Endothelial cell of umbilical vein (primary cell): Measurements from ENCODE around the gene TRIM37. TPM values are rescaled to one million over a fixed set of nuclear protein-coding genes. Genes with fewer than 3 reads are reported as not detected.

ENCODE experiments used
- BruUV-seq: library from RNA; stranded (reverse); fragments of 400-500 nt; replicated peaks from 2 replicates; lab custom pipeline; 2021; lab: Mats Ljungman, UMichigan
- CTCF ChIA-PET: fragments of 300-600, 350-600 bp; sonication (Branson Sonifier 250); formaldehyde crosslinking; loops from one replicate; lab custom pipeline; 2021; ENCODE audit warnings: antibody characterized with exemption, inconsistent platforms; lab: Charles Lee
- POLR2A ChIA-PET: fragments of 300-600, 350-600 bp; sonication (Branson Sonifier 250); formaldehyde crosslinking; loops from one replicate; lab custom pipeline; 2021; ENCODE audit warnings: antibody characterized with exemption, inconsistent platforms; lab: Charles Lee
- DNase-seq: peaks from one replicate; pipeline ENCODE4 v3.0.0-alpha.2; 2011; ENCODE audit warnings: low read depth, low spot score
- FAIRE-seq: peaks from 2 replicates; lab custom pipeline; 2011; peaks lifted over from hg19 to GRCh38; lab: Jason Lieb, UNC
- H2AFZ ChIP-seq: 2 replicates; pipeline ENCODE4 v1.6.0; 2012; ENCODE audit warnings: low read depth, low read length, control low read depth, inconsistent platforms
- H3K27ac ChIP-seq: 2 replicates; pipeline ENCODE4 v1.5.1; 2011; ENCODE audit warnings: low read depth, mild to moderate bottlenecking, control low read depth, low read length, moderate library complexity; ENCODE audit not compliant: insufficient read depth
- H3K27me3 ChIP-seq, 2 experiments: 2 replicates each; pipeline versions ENCODE4 v1.6.0 to v1.6.1; 2011; ENCODE audit warnings: low read length in 2 of 2, mixed read lengths in 1 of 2; ENCODE audit not compliant: control insufficient read depth in 2 of 2, insufficient read depth in 2 of 2
- H3K36me3 ChIP-seq, 2 experiments: 2 replicates in 1 of 2; 3 replicates in 1 of 2; pipeline ENCODE4 v1.5.1; 2011; ENCODE audit warnings: low read length in 2 of 2, mild to moderate bottlenecking in 1 of 2, moderate library complexity in 1 of 2; ENCODE audit not compliant: control insufficient read depth in 2 of 2, insufficient read depth in 2 of 2; ENCODE audit errors: extremely low read depth in 1 of 2
- H3K4me1 ChIP-seq: 3 replicates; pipeline ENCODE4 v1.5.1; 2011; ENCODE audit warnings: mild to moderate bottlenecking, low read length; ENCODE audit not compliant: control insufficient read depth, insufficient read depth; ENCODE audit errors: extremely low read depth
- H3K4me2 ChIP-seq: 2 replicates; pipeline ENCODE4 v1.6.1; 2011; ENCODE audit warnings: low read length, control low read depth, mixed read lengths; ENCODE audit not compliant: insufficient read depth
- H3K4me3 ChIP-seq, 3 experiments: fragments of 200-600 bp in 1 of 3; sonication (generic), shearing (Covaris generic) in 1 of 3; replicated peaks in 1 of 3; 2 replicates each; pipeline ENCODE4 v1.5.1; 2011 to 2016; ENCODE audit warnings: control low read depth in 3 of 3, low read length in 3 of 3, mild to moderate bottlenecking in 2 of 3, inconsistent platforms in 1 of 3, low read depth in 1 of 3, moderate library complexity in 1 of 3; ENCODE audit not compliant: insufficient read depth in 1 of 3
- H3K79me2 ChIP-seq: 2 replicates; pipeline ENCODE4 v1.6.0; 2012; ENCODE audit warnings: low read length, inconsistent platforms; ENCODE audit not compliant: control insufficient read depth, insufficient read depth
- H3K9ac ChIP-seq: replicated peaks from 2 replicates; pipeline ENCODE3; 2011; ENCODE audit warnings: low read length, control low read depth; ENCODE audit not compliant: insufficient read depth; ENCODE audit errors: extremely low read depth
- H3K9me1 ChIP-seq: replicated peaks from 3 replicates; pipeline ENCODE4 v1.6.0; 2011; ENCODE audit warnings: mild to moderate bottlenecking, low read length; ENCODE audit not compliant: control insufficient read depth, insufficient read depth; ENCODE audit errors: extremely low read depth
- H3K9me3 ChIP-seq: replicated peaks from 2 replicates; pipeline ENCODE4 v1.5.1; 2012; ENCODE audit warnings: low read length, inconsistent platforms; ENCODE audit not compliant: control insufficient read depth, insufficient read depth
- H4K20me1 ChIP-seq: replicated peaks from 2 replicates; pipeline ENCODE3; 2011; ENCODE audit warnings: mild to moderate bottlenecking, low read length; ENCODE audit not compliant: control insufficient read depth, insufficient read depth; ENCODE audit errors: extremely low read depth
- CTCF ChIP-seq, 2 donors: IDR thresholded peaks; 1 replicate in 1 of 2; 2 replicates in 1 of 2; pipeline ENCODE4 v1.5.1; 2011; ENCODE audit warnings: low read length in 2 of 2, mild to moderate bottlenecking in 2 of 2, moderate library complexity in 2 of 2, control low read depth in 1 of 2, inconsistent platforms in 1 of 2, low read depth in 1 of 2; ENCODE audit not compliant: insufficient read depth in 1 of 2; ENCODE audit errors: extremely low read depth in 1 of 2
- EZH2 ChIP-seq: IDR thresholded peaks from 2 replicates; pipeline ENCODE4 v1.6.1; 2012; ENCODE audit warnings: borderline replicate concordance, low read depth, mild to moderate bottlenecking, moderate library complexity, low read length, inconsistent platforms; ENCODE audit not compliant: severe bottlenecking
- FOS ChIP-seq: IDR thresholded peaks from 2 replicates; pipeline ENCODE4 v1.6.1; 2011; ENCODE audit warnings: mild to moderate bottlenecking, low read length, moderate library complexity, borderline replicate concordance; ENCODE audit not compliant: insufficient read depth
- GATA2 ChIP-seq: IDR thresholded peaks from 2 replicates; pipeline ENCODE4 v1.7.0; 2011; ENCODE audit warnings: low read depth, mild to moderate bottlenecking, moderate library complexity, mixed read lengths, low read length; ENCODE audit not compliant: insufficient read length, insufficient read depth
- JUN ChIP-seq: IDR thresholded peaks from 2 replicates; pipeline ENCODE4 v1.6.1; 2011; ENCODE audit warnings: borderline replicate concordance, low read depth; ENCODE audit not compliant: insufficient read length, insufficient read depth
- MYC ChIP-seq: IDR thresholded peaks from one replicate; pipeline ENCODE4 v1.6.1; 2011; ENCODE audit warnings: mild to moderate bottlenecking, low read depth, low read length
- POLR2A ChIP-seq: IDR thresholded peaks from 2 replicates; pipeline ENCODE4 v1.6.1; 2012; ENCODE audit warnings: low read depth, mild to moderate bottlenecking, control low read depth, low read length
- POLR2AphosphoS5 ChIP-seq: IDR thresholded peaks from 2 replicates; pipeline ENCODE4 v1.6.1; 2012; ENCODE audit warnings: low read depth, mild to moderate bottlenecking, control low read depth, low read length, moderate library complexity; ENCODE audit not compliant: insufficient read depth
- dilution Hi-C: fragments of 300-500 bp; cut with MboI; formaldehyde crosslinking; loops from one replicate; pipeline ENCODE4 v1.15.0; 2019; ENCODE audit warnings: low sequenced_read_pairs; ENCODE audit not compliant: extremely low pct_ligation_motif_present
- intact Hi-C: fragments of 100-400 bp; cut with micrococcal nuclease; formaldehyde crosslinking; loops from one replicate; pipeline ENCODE4 v1.10.0; 2022
- polyA plus RNA-seq, 4 experiments: library from polyadenylated mRNA; depleted of rRNA in 3 of 4; stranded (reverse) in 3 of 4; unstranded in 1 of 4; fragments of >200 nt; gene quantifications; 2 replicates each; pipeline versions ENCODE4 v1.2.1 to v1.2.3, GENCODE V29; 2011 to 2012; ENCODE audit warnings: missing spikeins in 1 of 4
- total RNA-seq: library from RNA; stranded (reverse); gene quantifications from 2 replicates; pipeline ENCODE4 v1.2.3, GENCODE V29; 2021
- TF ChIP-seq, protein P1 (sequence below): IDR thresholded peaks from 2 replicates; pipeline ENCODE4 v1.6.1; 2011; ENCODE audit not compliant: insufficient read depth, insufficient read length

TRIM37 gene
- total and polyA plus RNA-seq, 2 donors (not counting 3 experiments of a cell fraction or from before 2014, with no cell fraction given), result 18.8 to 41.9 TPM

- CTCF ChIA-PET, result no interaction called here
- dilution Hi-C loops (no loop called here), intact Hi-C loops (no loop called here)
- no peaks in the 10 kb centered on the region for H4K20me1 ChIP-seq
- no peak for FAIRE-seq
- POLR2A ChIA-PET, result no interaction called here
- H3K4me3 ChIP-seq, result no peak overlapping the region
- TF ChIP-seq GATA2, result no peak
- TF ChIP-seq, protein P1, sequence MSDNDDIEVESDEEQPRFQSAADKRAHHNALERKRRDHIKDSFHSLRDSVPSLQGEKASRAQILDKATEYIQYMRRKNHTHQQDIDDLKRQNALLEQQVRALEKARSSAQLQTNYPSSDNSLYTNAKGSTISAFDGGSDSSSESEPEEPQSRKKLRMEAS, result no peak
- TF ChIP-seq EZH2, result no peak
- TF ChIP-seq MYC, result no peak
- TF ChIP-seq CTCF (IDR thresholded peaks at IDR 0.05; ENCODE audit: extremely low read depth in 1 of 2, insufficient read depth in 1 of 2, low read depth in 1 of 2, low read length in 2 of 2), result no peak
- TF ChIP-seq POLR2A, result no peak
- no peak for TF ChIP-seq FOS
- no peak for TF ChIP-seq JUN
- no peak for TF ChIP-seq POLR2AphosphoS5
- H3K9me3 ChIP-seq, result no peaks in the 10 kb centered on the region
- H2AFZ ChIP-seq, result no peak overlapping the region
- BruUV-seq, result no TSS peak
- H3K27ac ChIP-seq, result no peak overlapping the region
- H3K4me2 ChIP-seq, result no peak overlapping the region
- no peaks in the 10 kb centered on the region for H3K27me3 ChIP-seq
- no peaks in the 10 kb centered on the region for H3K4me1 ChIP-seq
- no peaks in the 10 kb centered on the region for H3K79me2 ChIP-seq
- peaks cover 14 to 16% of the 10 kb centered on the region in 2 experiments for H3K36me3 ChIP-seq
- no peaks in the 10 kb centered on the region for H3K9me1 ChIP-seq
- DNase-seq, result no peak
- no peak overlapping the region for H3K9ac ChIP-seq
These were observed 38.9 kb downstream of the TRIM37 start for GRCh38 chr17:59067756-59068155.
